Measurements from ENCODE around the gene LILRA6. TPM values are rescaled to one million over a fixed set of nuclear protein-coding genes. Genes with fewer than 3 reads are reported as not detected.

The LILRA6 gene
- total RNA-seq, 1 experiment from 2014 or later = not detected

DNA sequence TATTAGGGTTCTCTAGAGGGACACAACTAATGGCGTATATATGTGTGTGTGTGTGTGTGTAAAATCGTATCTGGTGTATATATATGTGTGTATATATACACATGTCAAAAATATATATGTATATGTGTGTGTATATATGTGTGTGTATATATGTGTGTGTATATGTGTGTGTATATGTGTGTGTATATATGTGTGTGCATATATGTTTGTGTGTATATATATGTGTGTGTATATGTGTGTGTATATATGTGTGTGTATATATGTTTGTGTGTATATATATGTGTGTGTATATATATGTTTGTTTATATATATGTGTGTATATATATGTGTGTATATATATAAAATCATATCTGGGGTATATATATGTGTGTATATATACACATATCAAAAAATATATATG, 19.9 kb upstream of the LILRA6 start:
- H3K36me3 ChIP-seq (ENCODE audit: insufficient read depth, low read length, poor library complexity, severe bottlenecking) = no peaks in the 10 kb centered on the region
- intact Hi-C loops (cut with micrococcal nuclease; ENCODE audit: unreplicated experiment) = no loop called here
- H3K4me3 ChIP-seq (ENCODE audit: low read depth, low read length, poor library complexity, severe bottlenecking) = no peak overlapping the region
- no peak for DNase-seq (ENCODE audit: low spot score)
- no TSS peak for BruUV-seq (replicated peaks)
- H3K4me1 ChIP-seq (ENCODE audit: insufficient read depth, low read length, poor library complexity, severe bottlenecking) = no peaks in the 10 kb centered on the region
- TF ChIP-seq CTCF (conservative IDR thresholded peaks at IDR 0.05; ENCODE audit: low read depth, low read length) (no peak), EZH2 (IDR thresholded peaks at IDR 0.05; ENCODE audit: borderline replicate concordance, low read depth, low read length, poor library complexity, severe bottlenecking) (no peak)
- CTCF ChIA-PET = no interaction called here
- no peaks in the 10 kb centered on the region for H3K9me3 ChIP-seq (ENCODE audit: low read depth, low read length, poor library complexity, severe bottlenecking)
- no peak overlapping the region for H3K27ac ChIP-seq (ENCODE audit: low read depth, low read length, poor library complexity, severe bottlenecking)
- POLR2A ChIA-PET (ENCODE audit: low non-redundant PET) = no interaction called here
- H3K27me3 ChIP-seq (replicated peaks; ENCODE audit: insufficient read depth, low read depth, low read length, poor library complexity) = peaks cover 7% of the 10 kb centered on the region

- Histone ChIP-seq H3K4me3 (ENCODE audit: low read depth, low read length, poor library complexity, severe bottlenecking) (no peak overlapping the region), H3K27ac (ENCODE audit: low read depth, low read length, poor library complexity, severe bottlenecking) (no peak overlapping the region), H3K4me1 (ENCODE audit: insufficient read depth, low read length, poor library complexity, severe bottlenecking) (no peaks in the 10 kb centered on the region), H3K36me3 (ENCODE audit: insufficient read depth, low read length, poor library complexity, severe bottlenecking) (no peaks in the 10 kb centered on the region), H3K27me3 (replicated peaks; ENCODE audit: insufficient read depth, low read depth, low read length, poor library complexity) (peaks cover 11% of the 10 kb centered on the region), H3K9me3 (ENCODE audit: low read depth, low read length, poor library complexity, severe bottlenecking) (no peaks in the 10 kb centered on the region)
- intact Hi-C loops (cut with micrococcal nuclease; ENCODE audit: unreplicated experiment) = no loop called here
- no TSS peak for BruUV-seq (replicated peaks)
- ChIA-PET CTCF (no interaction called here), POLR2A (ENCODE audit: low non-redundant PET) (no interaction called here)
- DNase-seq (ENCODE audit: low spot score) = no peak
- TF ChIP-seq EZH2 (IDR thresholded peaks at IDR 0.05; ENCODE audit: borderline replicate concordance, low read depth, low read length, poor library complexity, severe bottlenecking) (no peak), CTCF (conservative IDR thresholded peaks at IDR 0.05; ENCODE audit: low read depth, low read length) (no peak)
Observed at GRCh38 chr19:54262066-54262465, 19.5 kb upstream of the LILRA6 start.

GRCh38 chr19:54257116-54257480, 14.5 kb upstream of the LILRA6 start, which contains the start of gene LILRB5:
Gene LILRB5, minus strand, starts transcription at chr19:54257273. Its CDS starts 80 bp downstream, at chr19:54257193.
- CTCF ChIA-PET = interaction anchor here (0.7 kb wide), 1 partner anchor 9 kb away, joined by 3 read pairs; no protein-coding TSS in a partner anchor
- H3K27me3 ChIP-seq (replicated peaks; ENCODE audit: insufficient read depth, low read depth, low read length, poor library complexity) = peaks cover 27% of the 10 kb centered on the region
- TF ChIP-seq EZH2 (IDR thresholded peaks at IDR 0.05; ENCODE audit: borderline replicate concordance, low read depth, low read length, poor library complexity, severe bottlenecking) (no peak), CTCF (conservative IDR thresholded peaks at IDR 0.05; ENCODE audit: low read depth, low read length) (no peak)
- no peak for DNase-seq (ENCODE audit: low spot score)
- no peaks in the 10 kb centered on the region for H3K9me3 ChIP-seq (ENCODE audit: low read depth, low read length, poor library complexity, severe bottlenecking)
- no peak within 1 kb of the TSS for H3K27ac ChIP-seq (ENCODE audit: low read depth, low read length, poor library complexity, severe bottlenecking)
- no peaks in the 10 kb centered on the region for H3K4me1 ChIP-seq (ENCODE audit: insufficient read depth, low read length, poor library complexity, severe bottlenecking)
- no TSS peak for BruUV-seq (replicated peaks)
- POLR2A ChIA-PET (ENCODE audit: low non-redundant PET) = no interaction called here
- intact Hi-C loops (cut with micrococcal nuclease; ENCODE audit: unreplicated experiment) = no loop called here
- H3K36me3 ChIP-seq (ENCODE audit: insufficient read depth, low read length, poor library complexity, severe bottlenecking) = no peaks in the 10 kb centered on the region
- no peak within 1 kb of the TSS for H3K4me3 ChIP-seq (ENCODE audit: low read depth, low read length, poor library complexity, severe bottlenecking)

Measured in A673 (cell line).